ENCODE results near the gene CD7. TPM values are rescaled to one million over a fixed set of nuclear protein-coding genes. Genes with fewer than 3 reads are reported as not detected.

CD7 gene
- total and polyA plus RNA-seq, 9 of the 15 experiments (the other 6 are each of a cell fraction or from before 2014, with no cell fraction given): 0.21 to 0.35 TPM; not detected in 7

DNA sequence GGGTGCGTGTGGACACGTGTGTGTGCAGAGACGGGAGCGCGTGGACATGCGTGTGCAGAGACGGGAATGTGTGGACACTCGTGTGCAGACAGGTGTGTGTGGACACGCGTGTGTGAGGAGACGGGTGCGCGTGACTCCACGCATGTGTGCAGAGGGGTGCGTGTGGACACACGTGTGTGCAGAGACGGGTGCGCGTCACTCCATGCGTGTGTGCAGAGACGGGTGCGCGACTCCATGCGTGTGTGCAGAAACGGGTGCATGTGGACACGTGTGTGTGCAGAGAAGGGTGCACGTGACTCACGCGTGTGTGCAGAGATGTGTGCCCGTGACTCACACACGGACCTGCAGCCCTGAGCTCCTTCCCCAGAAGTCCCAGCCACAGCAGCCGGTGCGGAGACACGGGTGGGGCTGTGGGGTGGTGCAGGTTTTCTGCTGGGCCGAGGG is 2.2 kb upstream of the CD7 start:
- H3K9me3 ChIP-seq (replicated peaks; ENCODE audit: control insufficient read depth, insufficient read depth, low read depth, low read length): peaks cover 10% of the 10 kb centered on the region
- intact Hi-C loops (cut with micrococcal nuclease): loop anchor here (2.0 kb wide), 1 partner anchor 81 kb away; no protein-coding TSS in a partner anchor
- no peaks in the 10 kb centered on the region for H3K79me2 ChIP-seq (ENCODE audit: control insufficient read depth, insufficient read depth, low read length)
- no peaks in the 10 kb centered on the region for H3K27me3 ChIP-seq (ENCODE audit: control insufficient read depth in 2 of 2, insufficient read depth in 2 of 2, low read length in 2 of 2)
- no peak for FAIRE-seq
- DNase-seq (ENCODE audit: extremely low read depth in 1 of 4, low spot score in 3 of 4): no peak
- H3K4me3 ChIP-seq: no peak overlapping the region
- ATAC-seq: no peak
- no peak overlapping the region for H3K4me2 ChIP-seq (ENCODE audit: insufficient read depth, low read length)
- BruUV-seq (replicated peaks): no TSS peak
- in situ Hi-C loops (cut with MboI): no loop called here
- no peaks in the 10 kb centered on the region for H3K36me3 ChIP-seq (ENCODE audit: control insufficient read depth, insufficient read depth, low read length)
- no peaks in the 10 kb centered on the region for H4K20me1 ChIP-seq (replicated peaks; ENCODE audit: control insufficient read depth, insufficient read depth, low read length)
- H3K9me1 ChIP-seq (ENCODE audit: control insufficient read depth, insufficient read depth, low read length): no peaks in the 10 kb centered on the region
- no peak overlapping the region for H2AFZ ChIP-seq (ENCODE audit: low read depth, low read length)
- CTCF ChIA-PET (ENCODE audit: low intra/inter-chr PET ratio): interaction anchor here (2.1 kb wide), 1 partner anchor 83 kb away, joined by 18 read pairs; no protein-coding TSS in a partner anchor
- H3K27ac ChIP-seq (ENCODE audit: extremely low read depth, low read depth, low read length): no peak overlapping the region
- 94% methylated on average over 32 of the region's 35 CpGs for WGBS (ENCODE audit: insufficient coverage, low coverage, missing lambda C conversion rate)
- POLR2A ChIA-PET: no interaction called here
- H3K9ac ChIP-seq (ENCODE audit: insufficient read depth in 1 of 2, low read depth in 2 of 2, low read length in 2 of 2): peak overlapping the region in 1 of 2 experiments; percentile 78; a peak in 2 of 4 replicates
- peaks cover 34 to 100% of the 10 kb centered on the region in 2 experiments for H3K4me1 ChIP-seq (replicated peaks in 1 of 2; ENCODE audit: control insufficient read depth in 2 of 2, insufficient read depth in 2 of 2, low read length in 2 of 2)
- TF ChIP-seq, protein P1, sequence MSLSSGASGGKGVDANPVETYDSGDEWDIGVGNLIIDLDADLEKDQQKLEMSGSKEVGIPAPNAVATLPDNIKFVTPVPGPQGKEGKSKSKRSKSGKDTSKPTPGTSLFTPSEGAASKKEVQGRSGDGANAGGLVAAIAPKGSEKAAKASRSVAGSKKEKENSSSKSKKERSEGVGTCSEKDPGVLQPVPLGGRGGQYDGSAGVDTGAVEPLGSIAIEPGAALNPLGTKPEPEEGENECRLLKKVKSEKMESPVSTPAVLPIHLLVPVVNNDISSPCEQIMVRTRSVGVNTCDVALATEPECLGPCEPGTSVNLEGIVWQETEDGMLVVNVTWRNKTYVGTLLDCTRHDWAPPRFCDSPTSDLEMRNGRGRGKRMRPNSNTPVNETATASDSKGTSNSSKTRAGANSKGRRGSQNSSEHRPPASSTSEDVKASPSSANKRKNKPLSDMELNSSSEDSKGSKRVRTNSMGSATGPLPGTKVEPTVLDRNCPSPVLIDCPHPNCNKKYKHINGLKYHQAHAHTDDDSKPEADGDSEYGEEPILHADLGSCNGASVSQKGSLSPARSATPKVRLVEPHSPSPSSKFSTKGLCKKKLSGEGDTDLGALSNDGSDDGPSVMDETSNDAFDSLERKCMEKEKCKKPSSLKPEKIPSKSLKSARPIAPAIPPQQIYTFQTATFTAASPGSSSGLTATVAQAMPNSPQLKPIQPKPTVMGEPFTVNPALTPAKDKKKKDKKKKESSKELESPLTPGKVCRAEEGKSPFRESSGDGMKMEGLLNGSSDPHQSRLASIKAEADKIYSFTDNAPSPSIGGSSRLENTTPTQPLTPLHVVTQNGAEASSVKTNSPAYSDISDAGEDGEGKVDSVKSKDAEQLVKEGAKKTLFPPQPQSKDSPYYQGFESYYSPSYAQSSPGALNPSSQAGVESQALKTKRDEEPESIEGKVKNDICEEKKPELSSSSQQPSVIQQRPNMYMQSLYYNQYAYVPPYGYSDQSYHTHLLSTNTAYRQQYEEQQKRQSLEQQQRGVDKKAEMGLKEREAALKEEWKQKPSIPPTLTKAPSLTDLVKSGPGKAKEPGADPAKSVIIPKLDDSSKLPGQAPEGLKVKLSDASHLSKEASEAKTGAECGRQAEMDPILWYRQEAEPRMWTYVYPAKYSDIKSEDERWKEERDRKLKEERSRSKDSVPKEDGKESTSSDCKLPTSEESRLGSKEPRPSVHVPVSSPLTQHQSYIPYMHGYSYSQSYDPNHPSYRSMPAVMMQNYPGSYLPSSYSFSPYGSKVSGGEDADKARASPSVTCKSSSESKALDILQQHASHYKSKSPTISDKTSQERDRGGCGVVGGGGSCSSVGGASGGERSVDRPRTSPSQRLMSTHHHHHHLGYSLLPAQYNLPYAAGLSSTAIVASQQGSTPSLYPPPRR (CRISPR knock-in tag; IDR thresholded peaks at IDR 0.05; ENCODE audit: borderline replicate concordance): no peak
- TF ChIP-seq MEIS2 (IDR thresholded peaks at IDR 0.05; ENCODE audit: partially characterized antibody) (no peak), RBBP5 (IDR thresholded peaks at IDR 0.05; ENCODE audit: borderline replicate concordance, insufficient read depth, low read length, poor library complexity, severe bottlenecking) (no peak), CBFB (CRISPR knock-in tag; IDR thresholded peaks at IDR 0.05) (0 out of 2 replicates have a peak, but pooled peaks have one; percentile 4), MEF2A (IDR thresholded peaks at IDR 0.05; ENCODE audit: control insufficient read depth, low read depth, low read length) (no peak), PHB2 (IDR thresholded peaks at IDR 0.05; ENCODE audit: low read depth) (no peak), ZBED1 (IDR thresholded peaks at IDR 0.05) (no peak), ZC3H4 (CRISPR knock-in tag; IDR thresholded peaks at IDR 0.05; ENCODE audit: borderline replicate concordance) (peak; percentile 14; the same call in 1 of the 2 replicates), ZFP1 (CRISPR knock-in tag; IDR thresholded peaks at IDR 0.05) (no peak), KDM1A (IDR thresholded peaks at IDR 0.05) (peak in 1 of 2 experiments; percentile 60; a peak in 1 of 4 replicates), ARNT (IDR thresholded peaks at IDR 0.05) (no peak), PML (IDR thresholded peaks at IDR 0.05; ENCODE audit: low read length) (no peak), ZNF695 (CRISPR knock-in tag; IDR thresholded peaks at IDR 0.05) (no peak), MYNN (IDR thresholded peaks at IDR 0.05) (no peak), MYNN (CRISPR knock-in tag; IDR thresholded peaks at IDR 0.05) (no peak), ZNF445 (CRISPR knock-in tag; IDR thresholded peaks at IDR 0.05; ENCODE audit: low read depth) (no peak), PHF20 (IDR thresholded peaks at IDR 0.05; ENCODE audit: partially characterized antibody) (peak; percentile 53), MYC (IDR thresholded peaks at IDR 0.05; ENCODE audit: low read depth, low read length) (no peak), MYC (CRISPR knock-in tag; IDR thresholded peaks at IDR 0.05; ENCODE audit: borderline replicate concordance, low read depth) (no peak), NFXL1 (CRISPR knock-in tag; IDR thresholded peaks at IDR 0.05) (no peak), CHCHD3 (CRISPR knock-in tag; IDR thresholded peaks at IDR 0.05) (no peak), RAD21 (CRISPR knock-in tag; conservative IDR thresholded peaks at IDR 0.05 in 1 of 2, IDR thresholded peaks at IDR 0.05 in 1 of 2) (no peak)

Measured in K562 (cell line).